GM23338 (cell line): ENCODE data around the gene DLG4. TPM values are rescaled to one million over a fixed set of nuclear protein-coding genes. Genes with fewer than 3 reads are reported as not detected.
A peak's percentile ranks its signal among the peaks of the same experiment; 100 is the strongest.

Experiments used
- ATAC-seq: fragments of 200-7000 bp; cut with Tn5 transposase; 3 replicates; pipeline ENCODE4 v1.9.1; 2020
- DNase-seq: peaks from one replicate; pipeline ENCODE4 v3.0.0-alpha.2; 2015; ENCODE audit warnings: low spot score
- H2AFZ ChIP-seq: fragments of 200-600 bp; sonication (generic); 2 replicates; pipeline ENCODE4 v1.8.0; 2016; ENCODE audit warnings: antibody characterized with exemption, mild to moderate bottlenecking, moderate library complexity
- H3F3A ChIP-seq: fragments of 200-600 bp; sonication (generic); replicated peaks from 2 replicates; pipeline ENCODE4 v1.8.0; 2017; ENCODE audit warnings: antibody characterized with exemption, mixed run types, low read depth
- H3K27ac ChIP-seq: fragments of 200-600 bp; sonication (generic); 2 replicates; pipeline ENCODE4 v1.6.1; 2016; ENCODE audit warnings: low read depth
- H3K27me3 ChIP-seq: fragments of 200-600 bp; sonication (generic); 2 replicates; pipeline ENCODE4 v1.8.0; 2016; ENCODE audit warnings: mild to moderate bottlenecking, mixed run types, moderate library complexity; ENCODE audit not compliant: insufficient read depth
- H3K36me3 ChIP-seq: fragments of 200-600 bp; sonication (generic); 2 replicates; pipeline ENCODE4 v1.8.0; 2016; ENCODE audit warnings: mild to moderate bottlenecking; ENCODE audit not compliant: insufficient read depth
- H3K4me1 ChIP-seq: fragments of 200-600 bp; sonication (generic); 2 replicates; pipeline ENCODE4 v1.8.0; 2016; ENCODE audit warnings: mild to moderate bottlenecking, moderate library complexity; ENCODE audit not compliant: insufficient read depth
- H3K4me2 ChIP-seq: fragments of 200-600 bp; sonication (generic); 2 replicates; pipeline ENCODE4 v1.7.1; 2017; ENCODE audit warnings: mixed run types
- H3K4me3 ChIP-seq: fragments of 200-600 bp; sonication (generic); 2 replicates; pipeline ENCODE4 v1.6.1; 2016; ENCODE audit warnings: mixed run types
- H3K79me2 ChIP-seq: fragments of 200-600 bp; sonication (generic); replicated peaks from 2 replicates; pipeline ENCODE4 v1.8.0; 2017; ENCODE audit warnings: mild to moderate bottlenecking; ENCODE audit not compliant: insufficient read depth
- H3K9me2 ChIP-seq: fragments of 200-600 bp; sonication (generic); 2 replicates; pipeline ENCODE4 v1.8.0; 2017; ENCODE audit not compliant: insufficient read depth
- H4K20me1 ChIP-seq: fragments of 200-600 bp; sonication (generic); replicated peaks from 2 replicates; pipeline ENCODE4 v1.8.0; 2017; ENCODE audit warnings: mild to moderate bottlenecking; ENCODE audit not compliant: insufficient read depth
- H3K27ac Mint-ChIP-seq: 2 replicates; pipeline ENCODE4 v1.8.0; 2020; ENCODE audit warnings: inconsistent platforms, mild to moderate bottlenecking, moderate library complexity, mixed read lengths
- H3K27me3 Mint-ChIP-seq: 3 replicates; pipeline ENCODE4 v1.8.0; 2022; ENCODE audit warnings: low read depth, mild to moderate bottlenecking, moderate library complexity, mixed read lengths, inconsistent platforms; ENCODE audit not compliant: insufficient read depth, poor library complexity
- H3K36me3 Mint-ChIP-seq: 3 replicates; pipeline ENCODE4 v1.8.0; 2021; ENCODE audit warnings: low read depth, mild to moderate bottlenecking, inconsistent platforms, moderate library complexity, mixed read lengths
- H3K4me1 Mint-ChIP-seq: 3 replicates; pipeline ENCODE4 v1.8.0; 2020; ENCODE audit warnings: mild to moderate bottlenecking, inconsistent platforms, mixed read lengths
- H3K4me3 Mint-ChIP-seq: 3 replicates; pipeline ENCODE4 v1.8.0; 2021; ENCODE audit warnings: moderate library complexity, mild to moderate bottlenecking, inconsistent platforms, mixed read lengths
- H3K9me3 Mint-ChIP-seq: 3 replicates; pipeline ENCODE4 v1.8.0; 2020; ENCODE audit warnings: moderate library complexity, mild to moderate bottlenecking, inconsistent platforms, mixed read lengths
- CREB1 ChIP-seq: fragments of 250-450 bp; sonication (Bioruptor Pico); IDR thresholded peaks from 2 replicates; pipeline ENCODE4 v1.5.0; 2020; ENCODE audit warnings: low read depth, mild to moderate bottlenecking, moderate library complexity
- EZH2 ChIP-seq: fragments of 200-600 bp; sonication (generic); IDR thresholded peaks from one replicate; pipeline ENCODE4 v1.8.0; 2017; ENCODE audit warnings: antibody characterized with exemption, mild to moderate bottlenecking, low read depth; ENCODE audit not compliant: unreplicated experiment
- JUNB ChIP-seq: IDR thresholded peaks from one replicate; pipeline ENCODE4 v1.6.1; 2016; ENCODE audit warnings: antibody characterized with exemption; ENCODE audit not compliant: unreplicated experiment
- NANOG ChIP-seq: IDR thresholded peaks from 2 replicates; pipeline ENCODE4 v1.6.1; 2016; ENCODE audit warnings: antibody characterized with exemption, borderline replicate concordance
- POLR2AphosphoS5 ChIP-seq: IDR thresholded peaks from 2 replicates; pipeline ENCODE4 v1.6.1; 2016; ENCODE audit warnings: antibody characterized with exemption, low read depth
- STAT1 ChIP-seq: IDR thresholded peaks from one replicate; pipeline ENCODE4 v1.6.1; 2016; ENCODE audit warnings: antibody characterized with exemption; ENCODE audit not compliant: unreplicated experiment
- ZNF114 ChIP-seq: fragments of 250-450 bp; sonication (Bioruptor Pico); IDR thresholded peaks from 2 replicates; pipeline ENCODE4 v1.5.0; 2020; ENCODE audit warnings: mild to moderate bottlenecking, moderate library complexity
- ZNF331 ChIP-seq: fragments of 250-450 bp; sonication (Bioruptor Pico); IDR thresholded peaks from 2 replicates; pipeline ENCODE4 v1.5.0; 2020; ENCODE audit warnings: low read depth, mild to moderate bottlenecking, moderate library complexity
- polyA plus RNA-seq: library from polyadenylated mRNA; unstranded; fragments of >200 nt; fragmentation: Nextera tagmentation; extraction: Ambion mirVana; gene quantifications from 2 replicates; pipeline ENCODE4 v1.2.1, GENCODE V29; 2016
- total RNA-seq: library from RNA; depleted of rRNA; stranded (reverse); fragments of >200 nt; shearing (Covaris generic); gene quantifications from 2 replicates; pipeline ENCODE4 v1.2.3, GENCODE V29; 2014
- TF ChIP-seq, protein P1 (sequence below), 2 experiments: fragments of 200-600 bp in 1 of 2; sonication (generic) in 1 of 2; conservative IDR thresholded peaks; 2 replicates each; pipeline versions ENCODE4 v1.5.1 to v1.6.1; 2016 to 2017; ENCODE audit warnings: antibody characterized with exemption in 2 of 2, low read depth in 2 of 2, mild to moderate bottlenecking in 2 of 2, moderate library complexity in 1 of 2
- TF ChIP-seq, protein P2 (sequence below): IDR thresholded peaks from 2 replicates; pipeline ENCODE4 v1.6.1; 2016; ENCODE audit warnings: antibody characterized with exemption

Gene DLG4
- total and polyA plus RNA-seq, 2 experiments from 2014 or later, result 11.1 to 31.0 TPM

DNA sequence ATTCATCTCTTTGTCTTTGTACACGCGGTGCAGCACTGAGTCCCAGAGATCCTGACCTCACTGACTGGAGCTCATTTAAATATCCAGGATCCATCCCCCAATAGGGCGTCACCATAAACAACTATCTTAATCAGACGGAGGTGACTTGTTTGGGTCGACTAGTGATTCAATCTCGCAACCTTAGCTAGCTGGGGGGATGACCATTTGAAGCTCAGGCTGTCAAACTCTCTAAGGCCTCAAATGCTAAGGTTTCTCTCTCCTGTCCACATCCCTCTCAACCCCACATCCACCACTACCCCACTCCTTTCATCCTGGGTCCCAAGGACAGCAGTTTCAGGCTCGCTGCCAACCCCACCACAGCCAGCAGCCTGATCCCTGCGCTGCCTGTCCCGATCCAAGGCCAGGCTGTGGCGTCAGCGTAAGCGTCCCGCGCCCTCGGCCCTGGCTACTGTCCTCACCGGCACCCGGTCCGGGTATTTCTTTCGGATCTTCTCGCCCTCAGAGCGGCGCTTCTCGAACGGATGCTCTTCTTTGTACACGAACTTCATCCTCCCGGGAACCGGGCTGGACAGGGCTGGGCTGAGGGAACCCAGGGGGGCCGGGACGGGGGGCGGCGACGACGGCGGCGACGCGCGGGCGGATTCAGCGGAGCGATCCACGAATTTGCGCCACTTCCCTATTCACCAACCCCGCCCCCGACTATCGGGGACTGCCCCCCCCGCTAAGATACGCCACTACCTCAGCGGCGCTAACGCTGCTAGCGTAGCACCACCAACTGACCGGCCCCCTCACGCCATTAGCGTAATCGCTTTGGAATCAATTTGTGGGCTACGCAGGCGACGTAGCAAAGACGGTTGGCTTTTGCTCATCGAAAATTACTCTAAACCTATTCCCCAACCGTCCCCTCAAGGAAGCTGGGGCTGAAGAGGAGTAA, 22.4 kb upstream of the DLG4 start, which contains the start of gene GABARAP:
Gene GABARAP, minus strand, starts transcription at position 667 of the 934 bp plus-strand sequence. Its CDS starts 119 bp downstream, at position 548.
- DNase-seq (peak; percentile 94), ATAC-seq (peak; percentile 10)
- H4K20me1 ChIP-seq, result peaks cover 5% of the 10 kb centered on the region
- H3K36me3 ChIP-seq, result peaks cover 19% of the 10 kb centered on the region; the same call in 1 of the 2 replicates
- H3K9me2 ChIP-seq, result no peaks in the 10 kb centered on the region
- H3K4me3 Mint-ChIP-seq, result peak within 1 kb of the TSS; percentile 87
- peaks cover 41% of the 10 kb centered on the region for H3K4me1 Mint-ChIP-seq
- H3K36me3 Mint-ChIP-seq, result peaks cover 54% of the 10 kb centered on the region
- H3K79me2 ChIP-seq, result peaks cover 38% of the 10 kb centered on the region
- peaks cover 25% of the 10 kb centered on the region for H3K4me1 ChIP-seq
- H3K4me3 ChIP-seq, result peak within 1 kb of the TSS; percentile 78
- TF ChIP-seq POLR2AphosphoS5 (0 out of 2 replicates have a peak, but pooled peaks have one; percentile 17), ZNF331 (no peak), CREB1 (CRISPR knock-in tag) (peak; percentile 73)
- H3K27me3 Mint-ChIP-seq, result peaks cover 29% of the 10 kb centered on the region
- H3F3A ChIP-seq, result peaks cover 32% of the 10 kb centered on the region
- no peaks in the 10 kb centered on the region; the same call in none of the 3 replicates for H3K9me3 Mint-ChIP-seq
- H3K27me3 ChIP-seq, result no peaks in the 10 kb centered on the region
- peak within 1 kb of the TSS; percentile 84 for H2AFZ ChIP-seq
- H3K27ac Mint-ChIP-seq, result peak within 1 kb of the TSS; percentile 97
- H3K4me2 ChIP-seq, result peak within 1 kb of the TSS; percentile 81
- peak within 1 kb of the TSS; percentile 93 for H3K27ac ChIP-seq

DNA sequence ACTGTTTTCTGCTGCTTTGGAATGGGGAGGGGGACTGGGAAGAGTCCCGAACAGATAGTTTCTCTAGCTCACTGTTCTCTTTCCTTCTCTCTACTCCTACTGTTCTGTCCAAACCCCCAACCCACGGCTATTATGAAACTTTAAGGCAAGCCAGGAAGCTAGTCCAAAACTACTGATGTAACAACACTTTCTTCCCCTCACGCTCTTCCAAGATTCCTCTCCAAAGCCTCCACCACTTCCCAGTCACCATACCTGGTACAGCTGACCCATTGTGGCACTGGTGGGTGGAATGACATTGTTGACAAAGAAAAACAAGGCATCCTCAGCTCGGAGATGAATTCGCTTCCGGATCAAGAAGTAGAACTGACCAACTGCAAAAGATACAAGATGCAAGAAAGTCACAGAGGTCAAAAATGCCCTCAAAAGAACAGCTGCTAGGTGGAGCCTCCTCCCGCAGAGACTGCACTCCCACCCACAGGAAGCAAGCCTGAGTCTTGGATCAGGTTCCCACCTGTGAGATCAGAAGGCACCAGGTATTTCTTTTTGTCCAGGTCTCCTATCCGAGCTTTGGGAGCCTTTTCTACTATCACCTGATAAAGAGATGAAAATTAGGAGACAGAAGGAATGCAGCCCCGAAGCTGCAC, 21.6 kb upstream of the DLG4 start:
- Histone ChIP-seq H3K36me3 (peaks cover 21% of the 10 kb centered on the region; the same call in 1 of the 2 replicates), H3K4me3 (peak overlapping the region; percentile 78), H3K79me2 (peaks cover 40% of the 10 kb centered on the region), H3K27ac (peak overlapping the region; percentile 93), H4K20me1 (peaks cover 13% of the 10 kb centered on the region), H3F3A (peaks cover 37% of the 10 kb centered on the region), H3K9me2 (no peaks in the 10 kb centered on the region), H2AFZ (no peak overlapping the region), H3K4me2 (peak overlapping the region; percentile 81), H3K4me1 (peaks cover 20% of the 10 kb centered on the region), H3K27me3 (no peaks in the 10 kb centered on the region)
- H3K27me3 Mint-ChIP-seq, result peaks cover 33% of the 10 kb centered on the region
- no peak for DNase-seq
- peaks cover 38% of the 10 kb centered on the region for H3K4me1 Mint-ChIP-seq
- no peaks in the 10 kb centered on the region; the same call in none of the 3 replicates for H3K9me3 Mint-ChIP-seq
- peak overlapping the region; percentile 97 for H3K27ac Mint-ChIP-seq
- peaks cover 54% of the 10 kb centered on the region for H3K36me3 Mint-ChIP-seq
- H3K4me3 Mint-ChIP-seq, result peak overlapping the region; percentile 87
- ATAC-seq, result no peak
- TF ChIP-seq POLR2AphosphoS5, result no peak
- TF ChIP-seq, protein P1, sequence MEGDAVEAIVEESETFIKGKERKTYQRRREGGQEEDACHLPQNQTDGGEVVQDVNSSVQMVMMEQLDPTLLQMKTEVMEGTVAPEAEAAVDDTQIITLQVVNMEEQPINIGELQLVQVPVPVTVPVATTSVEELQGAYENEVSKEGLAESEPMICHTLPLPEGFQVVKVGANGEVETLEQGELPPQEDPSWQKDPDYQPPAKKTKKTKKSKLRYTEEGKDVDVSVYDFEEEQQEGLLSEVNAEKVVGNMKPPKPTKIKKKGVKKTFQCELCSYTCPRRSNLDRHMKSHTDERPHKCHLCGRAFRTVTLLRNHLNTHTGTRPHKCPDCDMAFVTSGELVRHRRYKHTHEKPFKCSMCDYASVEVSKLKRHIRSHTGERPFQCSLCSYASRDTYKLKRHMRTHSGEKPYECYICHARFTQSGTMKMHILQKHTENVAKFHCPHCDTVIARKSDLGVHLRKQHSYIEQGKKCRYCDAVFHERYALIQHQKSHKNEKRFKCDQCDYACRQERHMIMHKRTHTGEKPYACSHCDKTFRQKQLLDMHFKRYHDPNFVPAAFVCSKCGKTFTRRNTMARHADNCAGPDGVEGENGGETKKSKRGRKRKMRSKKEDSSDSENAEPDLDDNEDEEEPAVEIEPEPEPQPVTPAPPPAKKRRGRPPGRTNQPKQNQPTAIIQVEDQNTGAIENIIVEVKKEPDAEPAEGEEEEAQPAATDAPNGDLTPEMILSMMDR (conservative IDR thresholded peaks at IDR 0.05; ENCODE audit: low read depth in 2 of 2), result no peak
- TF ChIP-seq, protein P2, sequence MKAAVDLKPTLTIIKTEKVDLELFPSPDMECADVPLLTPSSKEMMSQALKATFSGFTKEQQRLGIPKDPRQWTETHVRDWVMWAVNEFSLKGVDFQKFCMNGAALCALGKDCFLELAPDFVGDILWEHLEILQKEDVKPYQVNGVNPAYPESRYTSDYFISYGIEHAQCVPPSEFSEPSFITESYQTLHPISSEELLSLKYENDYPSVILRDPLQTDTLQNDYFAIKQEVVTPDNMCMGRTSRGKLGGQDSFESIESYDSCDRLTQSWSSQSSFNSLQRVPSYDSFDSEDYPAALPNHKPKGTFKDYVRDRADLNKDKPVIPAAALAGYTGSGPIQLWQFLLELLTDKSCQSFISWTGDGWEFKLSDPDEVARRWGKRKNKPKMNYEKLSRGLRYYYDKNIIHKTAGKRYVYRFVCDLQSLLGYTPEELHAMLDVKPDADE, result no peak
- TF ChIP-seq STAT1, result no peak
- no peak for TF ChIP-seq NANOG
- TF ChIP-seq ZNF114 (CRISPR knock-in tag), result no peak
- TF ChIP-seq EZH2, result no peak
- TF ChIP-seq CREB1 (CRISPR knock-in tag), result no peak
- TF ChIP-seq JUNB, result no peak
